ENCODE data around the gene GAB2. TPM values are rescaled to one million over a fixed set of nuclear protein-coding genes. Genes with fewer than 3 reads are reported as not detected.

The GAB2 gene
- total RNA-seq, 2 experiments from 2014 or later: 1.2 to 1.3 TPM

GRCh38 chr11:78207532-78208256 is 209.9 kb downstream of the GAB2 start:
- no peak overlapping the region for H3K27ac ChIP-seq (ENCODE audit: low read depth, low read length, poor library complexity, severe bottlenecking)
- no peaks in the 10 kb centered on the region for H3K79me2 ChIP-seq (ENCODE audit: insufficient read depth, low read depth, low read length)
- H3K9me3 ChIP-seq (ENCODE audit: low read length): no peaks in the 10 kb centered on the region
- ChIA-PET CTCF (ENCODE audit: unreplicated experiment) (no interaction called here), POLR2A (no interaction called here)
- intact Hi-C loops (cut with micrococcal nuclease; ENCODE audit: unreplicated experiment): no loop called here
- no peak for DNase-seq (ENCODE audit: low spot score)
- no TSS peak for BruUV-seq (replicated peaks)
- no peaks in the 10 kb centered on the region for H3K36me3 ChIP-seq (ENCODE audit: insufficient read depth, low read length)
- no peak overlapping the region for H3K4me3 ChIP-seq (ENCODE audit: low read depth, low read length, poor library complexity, severe bottlenecking)
- TF ChIP-seq EZH2phosphoT487 (IDR thresholded peaks at IDR 0.05; ENCODE audit: borderline replicate concordance, low read depth, low read length) (no peak), CTCF (conservative IDR thresholded peaks at IDR 0.05; ENCODE audit: low read length) (no peak)
- H3K4me2 ChIP-seq (ENCODE audit: low read length): no peak overlapping the region
- peaks cover 6% of the 10 kb centered on the region for H3K4me1 ChIP-seq (ENCODE audit: insufficient read depth, low read length, poor library complexity, severe bottlenecking)
- H2AFZ ChIP-seq (ENCODE audit: low read length): no peak overlapping the region
- no peaks in the 10 kb centered on the region for H3K9me2 ChIP-seq (ENCODE audit: insufficient read depth, low read length)
- no peaks in the 10 kb centered on the region for H4K20me1 ChIP-seq (ENCODE audit: insufficient read depth, low read length)

- Histone ChIP-seq H3K9me3 (ENCODE audit: low read length) (no peaks in the 10 kb centered on the region), H3K4me2 (ENCODE audit: low read length) (no peak overlapping the region), H3K4me3 (ENCODE audit: low read depth, low read length, poor library complexity, severe bottlenecking) (no peak overlapping the region), H3K27ac (ENCODE audit: low read depth, low read length, poor library complexity, severe bottlenecking) (no peak overlapping the region), H3K79me2 (ENCODE audit: insufficient read depth, low read depth, low read length) (no peaks in the 10 kb centered on the region), H3K36me3 (ENCODE audit: insufficient read depth, low read length) (no peaks in the 10 kb centered on the region), H3K9me2 (ENCODE audit: insufficient read depth, low read length) (no peaks in the 10 kb centered on the region), H2AFZ (ENCODE audit: low read length) (no peak overlapping the region), H4K20me1 (ENCODE audit: insufficient read depth, low read length) (no peaks in the 10 kb centered on the region), H3K4me1 (ENCODE audit: insufficient read depth, low read length, poor library complexity, severe bottlenecking) (peaks cover 15% of the 10 kb centered on the region)
- CTCF ChIA-PET (ENCODE audit: unreplicated experiment): no interaction called here
- no peak for DNase-seq (ENCODE audit: low spot score)
- TF ChIP-seq EZH2phosphoT487 (IDR thresholded peaks at IDR 0.05; ENCODE audit: borderline replicate concordance, low read depth, low read length): no peak
- TF ChIP-seq CTCF (conservative IDR thresholded peaks at IDR 0.05; ENCODE audit: low read length): no peak
- no TSS peak for BruUV-seq (replicated peaks)
- POLR2A ChIA-PET: interaction anchor here (0.6 kb wide), 1 partner anchor 34 kb away, joined by 3 read pairs; no protein-coding TSS in a partner anchor
- intact Hi-C loops (cut with micrococcal nuclease; ENCODE audit: unreplicated experiment): no loop called here
Measured at GRCh38 chr11:78205691-78206090, 211.9 kb downstream of the GAB2 start.

- Histone ChIP-seq H3K9me3 (ENCODE audit: low read length) (no peaks in the 10 kb centered on the region), H3K27ac (ENCODE audit: low read depth, low read length, poor library complexity, severe bottlenecking) (no peak overlapping the region), H4K20me1 (ENCODE audit: insufficient read depth, low read length) (no peaks in the 10 kb centered on the region), H3K79me2 (ENCODE audit: insufficient read depth, low read depth, low read length) (no peaks in the 10 kb centered on the region), H3K9me2 (ENCODE audit: insufficient read depth, low read length) (no peaks in the 10 kb centered on the region), H3K4me1 (ENCODE audit: insufficient read depth, low read length, poor library complexity, severe bottlenecking) (peaks cover 15% of the 10 kb centered on the region), H2AFZ (ENCODE audit: low read length) (no peak overlapping the region), H3K36me3 (ENCODE audit: insufficient read depth, low read length) (no peaks in the 10 kb centered on the region), H3K4me3 (ENCODE audit: low read depth, low read length, poor library complexity, severe bottlenecking) (no peak overlapping the region), H3K4me2 (ENCODE audit: low read length) (no peak overlapping the region)
- ChIA-PET POLR2A (interaction anchor here (0.6 kb wide), 1 partner anchor 35 kb away, joined by 3 read pairs; no protein-coding TSS in a partner anchor), CTCF (ENCODE audit: unreplicated experiment) (no interaction called here)
- TF ChIP-seq EZH2phosphoT487 (IDR thresholded peaks at IDR 0.05; ENCODE audit: borderline replicate concordance, low read depth, low read length) (no peak), CTCF (conservative IDR thresholded peaks at IDR 0.05; ENCODE audit: low read length) (no peak)
- DNase-seq (ENCODE audit: low spot score): no peak
- no TSS peak for BruUV-seq (replicated peaks)
- intact Hi-C loops (cut with micrococcal nuclease; ENCODE audit: unreplicated experiment): no loop called here
Measured at GRCh38 chr11:78205256-78205655, 212.4 kb downstream of the GAB2 start.
